GM12872 (cell line): ENCODE results near the gene ZNF775.

ENCODE experiments used
- TF ChIP-seq, protein P1 (sequence below): IDR thresholded peaks from 3 replicates; pipeline ENCODE4 v1.5.1; 2011; ENCODE audit warnings: low read depth, mild to moderate bottlenecking, low read length, moderate library complexity; ENCODE audit not compliant: insufficient read depth

The ZNF775 gene

DNA sequence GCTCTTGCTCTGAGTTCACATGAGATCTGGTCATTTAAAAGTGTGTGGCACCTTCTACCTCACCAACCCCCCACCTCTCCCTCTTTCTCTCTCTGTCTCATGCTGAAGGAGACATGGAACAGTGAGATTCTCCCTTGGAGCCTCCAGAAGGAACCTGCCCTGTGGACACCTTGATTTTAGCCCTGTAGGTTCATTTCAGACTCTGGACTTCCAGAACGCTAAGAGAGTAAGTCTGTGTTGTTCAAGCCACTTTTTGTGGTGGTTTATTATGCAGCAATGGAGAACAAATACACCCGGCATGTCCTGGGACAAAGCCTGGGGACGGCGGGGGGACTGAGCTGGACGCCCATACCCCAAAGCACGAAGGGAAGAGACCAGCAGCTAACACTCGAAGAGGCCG, 50.6 kb downstream of the ZNF775 start:
- TF ChIP-seq, protein P1, sequence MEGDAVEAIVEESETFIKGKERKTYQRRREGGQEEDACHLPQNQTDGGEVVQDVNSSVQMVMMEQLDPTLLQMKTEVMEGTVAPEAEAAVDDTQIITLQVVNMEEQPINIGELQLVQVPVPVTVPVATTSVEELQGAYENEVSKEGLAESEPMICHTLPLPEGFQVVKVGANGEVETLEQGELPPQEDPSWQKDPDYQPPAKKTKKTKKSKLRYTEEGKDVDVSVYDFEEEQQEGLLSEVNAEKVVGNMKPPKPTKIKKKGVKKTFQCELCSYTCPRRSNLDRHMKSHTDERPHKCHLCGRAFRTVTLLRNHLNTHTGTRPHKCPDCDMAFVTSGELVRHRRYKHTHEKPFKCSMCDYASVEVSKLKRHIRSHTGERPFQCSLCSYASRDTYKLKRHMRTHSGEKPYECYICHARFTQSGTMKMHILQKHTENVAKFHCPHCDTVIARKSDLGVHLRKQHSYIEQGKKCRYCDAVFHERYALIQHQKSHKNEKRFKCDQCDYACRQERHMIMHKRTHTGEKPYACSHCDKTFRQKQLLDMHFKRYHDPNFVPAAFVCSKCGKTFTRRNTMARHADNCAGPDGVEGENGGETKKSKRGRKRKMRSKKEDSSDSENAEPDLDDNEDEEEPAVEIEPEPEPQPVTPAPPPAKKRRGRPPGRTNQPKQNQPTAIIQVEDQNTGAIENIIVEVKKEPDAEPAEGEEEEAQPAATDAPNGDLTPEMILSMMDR, result no peak

DNA sequence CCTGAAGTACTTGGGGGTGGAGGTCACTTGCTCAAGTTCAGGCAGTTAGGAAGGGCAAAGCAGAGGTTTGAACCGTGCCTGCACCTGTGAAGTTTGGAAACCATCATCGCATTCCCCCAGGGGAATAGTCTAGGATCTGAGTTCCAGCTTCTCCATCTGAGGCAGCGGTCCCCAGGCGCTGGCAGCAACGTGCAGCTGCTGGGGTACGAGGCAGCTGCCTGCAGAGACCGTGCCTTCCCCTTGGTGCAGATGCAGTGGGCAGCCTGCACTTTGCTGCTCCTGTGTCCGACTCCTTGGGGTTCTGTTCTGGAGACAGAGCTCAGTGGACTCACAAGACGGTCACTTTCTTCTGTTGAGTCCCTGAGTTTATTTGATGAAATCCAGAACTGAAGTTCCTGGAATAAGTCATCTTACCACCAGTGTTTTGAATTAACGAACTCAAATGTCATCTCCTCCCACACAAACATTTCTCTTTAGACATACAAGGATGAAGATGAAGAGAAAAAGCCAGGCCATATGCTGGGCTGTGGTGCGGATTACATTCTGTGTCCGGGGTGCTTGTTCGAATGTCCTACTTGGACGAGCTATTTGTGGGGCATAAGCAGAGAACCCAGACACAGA, 51.4 kb downstream of the ZNF775 start:
- TF ChIP-seq, protein P1, result no peak

GRCh38 chr7:150431839-150432658, 52.9 kb downstream of the ZNF775 start:
- TF ChIP-seq, protein P1, result no peak

GRCh38 chr7:150432915-150433892, 54.1 kb downstream of the ZNF775 start:
- TF ChIP-seq, protein P1, result no peak

DNA sequence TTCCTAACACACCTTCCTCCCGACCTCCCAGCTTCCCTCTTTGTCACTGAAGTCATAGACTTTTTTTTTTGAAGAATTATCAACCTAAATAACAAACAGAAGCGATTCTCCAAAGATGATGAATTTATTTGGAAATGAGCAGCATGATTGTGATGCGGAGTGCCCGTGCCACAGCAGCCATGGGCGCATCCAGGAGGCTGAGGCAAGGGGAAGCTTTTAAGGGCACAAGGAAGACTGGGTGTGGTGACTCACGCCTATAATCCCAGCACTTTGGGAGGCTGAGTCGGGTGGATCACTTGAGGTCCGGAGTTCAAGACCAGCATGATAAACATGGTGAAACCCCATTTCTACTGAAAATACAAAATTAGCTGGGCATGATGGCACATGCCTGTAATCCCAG, 55.1 kb downstream of the ZNF775 start:
- TF ChIP-seq, protein P1, result no peak

DNA sequence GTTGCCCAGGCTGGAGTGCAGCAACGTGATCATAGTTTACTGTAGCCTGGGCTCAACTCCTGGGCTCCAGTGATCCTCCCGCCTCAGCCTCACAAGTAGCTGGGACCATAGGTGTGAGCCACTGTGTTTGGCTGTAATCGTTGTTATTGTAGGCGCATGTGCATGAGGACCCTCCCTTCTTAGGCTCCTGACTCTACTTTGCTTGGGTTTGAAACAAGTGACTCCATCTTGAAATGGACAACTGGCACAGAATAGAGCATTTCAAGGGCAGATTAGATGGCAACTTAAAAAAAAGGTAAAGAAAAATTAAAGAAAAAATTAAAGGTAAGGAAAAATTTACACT, 55.9 kb downstream of the ZNF775 start:
- TF ChIP-seq, protein P1, result no peak

DNA sequence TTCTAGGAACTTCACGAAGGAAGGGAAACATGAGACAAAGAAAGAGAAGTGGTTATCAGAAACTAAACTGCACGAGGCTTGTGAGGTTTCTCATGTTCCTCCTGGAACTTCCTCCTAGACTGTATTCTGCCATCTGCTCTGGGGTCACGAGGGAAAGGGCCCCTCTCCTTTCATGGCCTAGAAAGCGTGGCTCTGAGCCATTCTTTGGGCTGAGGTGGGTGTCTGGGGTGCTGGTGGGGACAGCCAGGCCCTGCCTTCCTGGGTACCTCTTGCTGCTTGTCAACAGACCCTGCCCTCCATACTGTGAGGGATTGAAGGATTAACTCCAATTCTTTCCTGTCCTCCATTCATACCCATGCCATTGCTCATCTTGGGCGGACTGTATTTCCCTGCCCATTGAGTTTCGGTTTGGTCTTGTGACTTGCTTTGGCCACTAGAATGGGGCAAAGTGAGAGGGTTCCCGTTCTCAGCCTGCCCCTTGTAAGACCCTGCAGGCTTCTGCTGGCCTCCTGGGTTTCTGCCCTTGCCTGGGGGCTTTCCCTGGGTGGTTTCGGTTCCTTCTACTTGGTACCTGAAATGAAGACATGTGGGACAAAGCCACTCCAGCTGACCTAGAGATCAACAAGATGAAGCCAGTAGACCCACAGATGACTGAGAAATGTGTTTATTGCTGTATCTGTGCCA, 56.4 kb downstream of the ZNF775 start:
- TF ChIP-seq, protein P1, result no peak
